GM18867 (cell line): ENCODE data around the gene RMI2.
A peak's percentile ranks its signal among the peaks of the same experiment; 100 is the strongest.
"Not testable (repeated sequence)": the region's sequence is repeated elsewhere in the genome, so short reads cannot be mapped to it uniquely, and the experiment has no call there.

Source experiments
- ATAC-seq: cut with Tn5 transposase; IDR thresholded peaks from one replicate; pipeline ENCODE4 v1.9.1; 2021; ENCODE audit warnings: mild to moderate bottlenecking, moderate library complexity; ENCODE audit not compliant: unreplicated experiment

Gene RMI2

DNA sequence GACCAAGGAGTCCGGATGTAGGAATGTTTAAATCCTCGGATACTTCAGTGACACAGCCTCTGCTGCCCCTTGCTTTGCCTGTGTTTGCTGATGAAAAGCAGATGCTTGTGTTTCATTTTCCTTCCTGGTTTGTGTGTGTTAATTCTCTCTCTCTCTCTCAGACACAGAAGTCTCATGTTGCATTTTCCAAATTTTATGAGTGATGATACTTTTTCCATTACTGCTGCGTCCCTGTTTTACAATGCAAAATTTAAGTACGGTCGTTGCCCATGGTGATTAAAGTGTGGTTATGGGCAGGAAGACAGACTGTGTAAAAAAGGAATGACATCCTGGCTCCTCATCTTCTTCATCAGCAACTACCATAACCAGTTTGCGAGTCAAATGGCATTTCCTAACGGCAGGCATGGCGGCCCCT is 5.7 kb downstream of the RMI2 start:
- no peak for ATAC-seq

DNA sequence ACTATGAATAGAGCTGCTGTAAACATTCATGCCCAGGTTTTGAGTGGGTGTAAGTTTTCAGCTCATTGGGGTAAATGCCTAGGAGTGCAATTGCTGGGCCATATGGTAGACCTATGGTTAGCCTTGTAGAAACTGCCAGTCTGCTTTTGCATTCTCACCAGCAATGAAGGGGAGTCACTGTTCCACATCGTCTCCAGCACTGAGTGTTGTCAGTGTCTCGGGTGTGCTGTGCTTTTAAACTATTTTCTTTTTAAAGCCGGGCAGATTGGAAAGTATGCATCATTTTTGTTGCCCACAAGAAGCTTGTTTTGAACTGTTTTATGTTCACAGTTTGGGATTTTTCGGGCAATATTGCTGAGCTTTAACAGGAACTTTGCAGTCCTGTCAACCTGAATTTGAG is 7.9 kb downstream of the RMI2 start:
- ATAC-seq, result no peak

DNA sequence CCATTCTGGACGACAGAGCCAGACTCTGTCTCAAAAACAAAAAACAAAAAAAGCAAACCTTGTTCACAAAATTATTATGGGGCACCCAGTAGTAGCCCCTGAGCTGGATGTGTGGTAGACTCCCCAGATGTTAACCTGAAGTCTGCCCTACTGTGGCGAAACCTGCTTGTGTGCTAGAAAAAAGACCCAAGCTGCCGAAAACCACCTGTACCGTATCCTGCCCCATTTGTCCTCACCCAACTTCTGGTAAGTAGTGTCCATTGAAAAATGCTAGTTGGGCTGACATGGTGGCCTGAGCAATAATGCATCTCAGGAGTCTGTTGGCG is 9.1 kb downstream of the RMI2 start:
- ATAC-seq, result peak; percentile 52

DNA sequence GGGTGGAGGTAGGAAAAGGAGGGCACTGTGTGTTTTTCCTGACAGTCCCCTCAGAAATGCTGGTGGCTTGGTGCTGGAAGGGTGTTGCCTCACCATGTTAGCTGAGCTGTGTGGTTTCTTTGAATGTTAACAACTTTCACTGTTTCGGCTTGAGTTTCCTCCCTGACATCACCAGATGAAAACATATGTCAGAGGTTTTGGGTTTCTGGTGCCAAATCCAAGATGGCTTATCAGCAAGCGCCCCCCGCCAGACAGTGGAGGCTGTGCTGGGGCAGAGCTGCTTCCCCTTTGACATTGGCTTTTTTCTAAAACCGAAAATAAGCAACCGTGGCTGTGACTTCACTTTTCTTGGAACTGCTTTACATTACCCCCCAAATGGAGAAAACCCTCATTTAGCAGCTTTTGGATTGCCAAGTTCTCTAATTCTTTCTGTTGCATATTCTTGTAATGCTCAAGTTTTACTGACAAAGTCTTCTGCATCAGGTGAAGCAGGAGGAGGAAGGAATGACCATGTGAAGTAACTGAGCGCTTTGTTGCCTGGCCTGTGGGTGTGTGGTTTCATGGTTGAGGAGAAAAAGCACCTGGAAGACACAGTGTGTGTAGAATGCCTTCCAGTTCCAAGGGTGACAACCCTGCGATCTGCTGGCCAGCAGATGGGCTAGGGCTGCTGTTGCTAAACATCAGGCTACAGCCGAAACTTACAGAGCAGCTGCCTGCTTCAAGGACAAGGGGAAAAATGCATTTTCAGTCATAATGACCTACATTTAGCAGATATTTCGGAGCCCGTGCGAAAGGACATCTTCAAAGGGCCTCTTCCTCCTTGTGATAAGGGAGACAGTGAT is 9.7 kb downstream of the RMI2 start:
- peak; percentile 63 for ATAC-seq

DNA sequence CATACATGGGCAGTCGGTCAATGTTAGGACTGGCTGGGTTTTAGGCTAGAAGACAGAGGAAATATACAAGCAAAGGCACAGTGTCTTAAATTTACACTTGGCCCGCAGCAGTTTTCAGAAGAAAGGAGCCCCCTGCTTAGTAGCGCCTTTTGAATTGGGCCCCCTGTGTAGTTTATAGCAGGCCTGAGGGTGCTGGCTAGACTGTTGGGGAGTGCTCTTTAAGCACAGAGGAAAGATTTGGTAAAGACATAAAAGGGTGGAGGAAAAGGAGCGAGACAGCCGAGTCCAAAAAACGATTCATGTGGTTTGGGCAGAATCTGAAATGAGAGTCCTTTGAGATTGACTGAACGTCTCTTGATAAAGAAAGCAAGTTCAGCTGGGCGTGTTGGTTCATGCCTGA is 10.6 kb downstream of the RMI2 start:
- ATAC-seq, result no peak

DNA sequence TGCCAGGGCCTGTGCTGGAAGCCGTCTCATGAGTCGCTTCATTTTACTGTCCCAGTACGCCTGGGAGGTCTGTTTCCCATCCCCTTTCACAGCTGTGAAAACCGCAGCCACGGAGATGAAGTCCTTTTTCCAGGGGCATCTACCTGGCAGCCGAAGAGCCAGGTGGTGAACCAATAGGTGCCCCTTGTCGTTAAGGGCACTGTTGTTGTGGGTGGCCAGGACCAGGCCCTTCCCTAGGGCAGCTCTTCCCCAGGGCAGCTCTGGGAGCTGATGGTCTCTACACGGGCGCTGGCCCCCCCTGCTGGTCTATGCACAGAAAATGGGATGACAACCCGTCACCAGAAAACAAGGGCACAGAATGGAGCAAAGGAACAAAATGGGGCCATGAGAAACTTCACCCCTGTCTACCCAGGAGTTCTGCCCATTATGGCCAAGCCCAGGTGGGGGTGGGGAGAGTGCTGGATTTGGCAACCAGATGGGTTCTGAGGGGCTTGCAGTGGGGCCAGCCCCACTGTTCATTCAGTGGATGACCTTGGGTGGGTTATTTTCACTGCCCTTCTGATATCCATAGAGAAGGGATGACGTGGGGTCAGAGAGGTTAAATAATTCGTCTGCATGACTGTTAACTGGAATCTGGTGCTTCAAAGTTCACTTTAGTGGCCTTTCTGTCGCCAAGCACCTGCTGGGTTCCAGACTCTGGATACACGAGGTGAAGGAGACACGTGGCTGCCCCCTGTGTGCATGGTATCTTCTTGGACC is 11.5 kb downstream of the RMI2 start:
- no peak for ATAC-seq

DNA sequence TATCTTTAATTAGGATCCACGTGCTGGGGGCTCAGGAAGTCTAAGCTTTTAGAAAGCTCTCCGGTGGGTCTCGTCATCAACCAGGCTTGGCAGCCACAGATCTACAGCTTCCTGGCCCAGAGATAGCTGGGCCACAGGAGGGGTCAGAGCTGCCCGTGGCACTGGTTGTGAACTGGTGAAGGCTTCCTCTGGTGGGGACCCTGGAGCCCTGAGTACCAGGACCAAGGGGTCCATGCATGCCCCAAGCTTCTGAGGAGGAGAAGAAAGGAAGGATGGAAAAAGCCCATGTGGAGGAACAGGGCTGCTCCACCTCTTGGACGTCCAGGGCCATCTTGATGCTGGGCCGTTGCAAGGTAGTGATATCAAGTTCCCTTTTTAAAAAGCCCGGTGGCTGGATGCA is 13.3 kb downstream of the RMI2 start:
- no peak for ATAC-seq

DNA sequence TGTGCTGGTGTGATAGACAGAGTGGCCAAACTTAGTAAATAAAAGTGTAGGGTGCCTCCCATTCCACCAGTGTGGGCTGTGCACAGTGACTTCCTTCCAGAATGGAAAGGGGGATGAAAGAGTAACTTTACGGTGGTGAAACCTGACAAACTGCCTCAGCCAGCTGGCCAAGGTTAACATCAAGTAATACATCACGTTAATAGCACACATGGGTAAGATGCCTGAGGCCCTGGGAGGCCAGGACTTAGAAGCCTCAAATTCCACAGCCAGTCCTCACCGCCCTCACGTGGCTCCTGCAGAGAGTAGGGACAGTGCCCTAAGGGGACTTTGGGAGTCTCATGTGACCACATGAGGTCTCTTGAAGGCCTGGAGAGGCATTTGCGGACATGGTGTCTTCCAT is 14.1 kb downstream of the RMI2 start:
- ATAC-seq, result no peak

DNA sequence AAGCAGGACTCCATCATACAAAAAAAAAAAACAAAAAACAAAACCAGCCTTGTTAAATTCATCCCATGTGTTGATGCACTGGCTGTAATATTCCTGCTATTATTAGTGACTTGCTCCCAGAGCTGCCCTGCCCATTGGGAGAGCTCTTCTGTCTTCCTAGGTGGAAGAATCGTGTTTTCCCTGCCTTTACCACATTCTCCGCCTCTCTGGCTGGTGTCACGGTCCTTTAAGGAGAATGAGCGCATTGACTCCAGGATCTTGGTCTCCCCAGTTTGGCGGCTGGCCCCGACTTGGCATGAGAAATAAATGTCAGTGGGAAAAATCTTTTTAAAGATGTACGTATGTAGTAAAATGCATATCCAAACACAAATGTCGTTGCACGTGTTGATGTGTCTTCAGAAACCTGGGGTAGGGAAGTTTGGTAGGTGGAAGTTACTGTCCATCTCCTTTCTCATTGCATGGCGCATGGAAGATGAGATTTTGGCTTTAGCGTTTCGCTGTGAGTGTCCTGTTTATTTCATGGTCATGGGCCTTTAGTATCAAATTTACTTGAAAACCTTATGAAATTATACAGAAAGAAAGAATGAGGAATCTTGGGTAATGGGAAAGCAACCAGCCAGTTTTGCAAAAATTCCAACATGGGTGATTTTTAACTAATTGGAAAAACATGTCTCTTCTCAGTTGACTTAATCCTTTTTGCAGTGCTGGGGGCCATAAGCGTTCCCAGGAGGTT is 15.5 kb downstream of the RMI2 start:
- no peak for ATAC-seq

DNA sequence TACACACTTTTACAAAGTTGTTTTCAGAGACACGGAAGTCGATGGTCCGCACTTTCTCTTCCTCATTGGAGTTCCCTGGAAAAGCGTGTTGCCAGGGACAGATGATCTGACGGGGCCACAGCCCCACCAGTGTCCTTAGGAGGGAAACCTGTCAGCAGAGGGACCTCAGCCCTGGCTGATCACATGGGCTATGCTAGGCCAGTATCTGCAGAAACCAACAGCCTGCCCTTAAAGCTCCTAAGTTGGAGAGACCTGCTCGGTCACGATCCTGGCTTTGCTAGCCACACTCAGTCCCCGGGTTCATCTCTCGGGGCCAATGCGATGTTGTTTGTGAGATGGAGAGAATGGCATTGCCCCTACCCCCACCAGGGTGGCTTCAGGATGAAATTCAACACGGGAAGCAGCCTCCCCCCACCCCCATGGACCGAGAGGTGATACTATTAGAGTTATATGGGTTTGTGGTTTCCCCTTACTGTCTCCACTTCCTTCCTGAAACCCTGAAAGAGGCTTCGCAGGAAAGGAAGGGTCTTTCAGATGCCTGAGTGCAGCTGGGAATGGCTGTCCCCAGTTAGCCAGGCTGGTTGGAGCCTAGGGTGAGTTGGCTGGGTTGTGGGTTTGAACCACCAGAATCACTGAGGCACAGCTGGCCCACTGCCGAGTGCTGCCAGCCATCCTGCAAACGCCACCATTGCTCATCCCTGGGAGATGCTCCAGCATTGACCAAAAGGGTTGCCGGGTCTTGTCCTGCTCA is 16.6 kb downstream of the RMI2 start:
- no peak for ATAC-seq

DNA sequence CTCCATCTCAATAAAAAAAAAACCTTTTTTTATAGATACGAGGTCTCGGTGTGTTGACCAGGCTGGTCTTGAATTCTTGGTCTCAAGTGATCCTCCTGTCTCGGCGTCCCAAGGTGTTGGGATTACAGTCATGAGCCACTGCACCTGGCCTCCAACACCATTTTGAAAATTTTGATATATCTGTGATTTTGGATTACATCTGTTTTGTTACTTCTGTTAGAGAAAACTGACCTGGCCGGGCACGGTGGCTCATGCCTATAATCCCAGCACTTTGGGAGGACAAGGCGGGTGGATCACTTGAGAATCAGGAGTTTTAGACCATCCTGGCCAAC is 18.6 kb downstream of the RMI2 start:
- no peak for ATAC-seq

DNA sequence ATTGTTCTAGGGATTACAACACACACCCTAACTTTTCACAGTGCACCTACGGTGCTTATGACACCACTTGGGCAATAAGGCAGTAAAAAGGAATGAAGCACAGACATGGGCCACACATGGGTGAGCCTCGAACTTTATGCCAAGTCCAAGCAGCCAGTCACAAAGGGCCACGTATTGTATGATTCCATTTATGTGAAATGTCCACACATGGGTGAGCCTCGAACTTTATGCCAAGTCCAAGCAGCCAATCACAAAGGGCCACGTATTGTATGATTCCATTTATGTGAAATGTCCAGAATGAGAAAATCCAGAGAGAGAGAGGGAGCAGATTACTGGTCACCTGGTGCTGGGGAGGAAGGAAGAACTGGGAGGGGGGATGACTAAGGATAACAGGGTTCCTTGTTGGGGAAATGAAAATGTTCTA is 22.2 kb downstream of the RMI2 start:
- ATAC-seq, result no peak

DNA sequence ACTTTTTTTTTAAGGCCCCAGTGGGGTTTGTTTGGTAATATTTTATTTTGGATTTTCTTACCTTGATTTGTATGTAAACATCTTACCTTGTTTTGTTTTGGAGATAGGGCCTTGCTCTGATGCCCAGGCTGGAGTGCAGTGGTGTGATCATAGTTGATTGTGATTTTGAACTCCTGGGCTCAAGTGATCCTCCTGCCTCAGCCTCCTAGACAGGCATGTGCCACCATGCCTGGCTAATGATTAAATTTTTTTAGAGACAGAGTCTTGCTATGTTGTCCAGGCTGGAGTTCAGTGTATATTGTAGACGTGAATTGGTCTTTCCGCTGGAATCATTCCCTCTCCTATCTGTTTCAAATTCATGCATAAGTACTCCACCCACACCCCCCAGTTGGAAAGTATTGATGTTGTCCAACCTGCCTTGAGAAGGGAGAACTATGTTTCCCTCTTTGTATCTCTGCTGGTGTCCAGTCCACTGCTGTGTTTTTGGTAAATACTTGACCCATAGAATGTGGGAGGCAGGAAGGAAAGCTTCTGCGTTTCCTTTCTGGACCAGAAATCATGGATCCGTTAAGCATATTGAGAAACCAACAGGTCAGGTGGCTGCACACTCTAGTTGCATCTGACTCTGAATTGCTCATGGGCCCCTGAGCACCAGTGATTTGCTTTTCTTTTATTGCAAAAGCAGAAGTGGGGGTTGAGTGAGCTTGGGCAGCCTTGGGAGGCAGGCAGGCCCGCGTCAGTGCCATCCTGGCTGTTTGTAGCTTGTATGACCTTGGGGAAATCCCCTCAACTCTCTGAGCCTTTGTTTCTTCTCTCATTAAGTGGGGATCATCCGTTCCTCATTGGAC is 25.0 kb downstream of the RMI2 start:
- peak; percentile 50 for ATAC-seq

DNA sequence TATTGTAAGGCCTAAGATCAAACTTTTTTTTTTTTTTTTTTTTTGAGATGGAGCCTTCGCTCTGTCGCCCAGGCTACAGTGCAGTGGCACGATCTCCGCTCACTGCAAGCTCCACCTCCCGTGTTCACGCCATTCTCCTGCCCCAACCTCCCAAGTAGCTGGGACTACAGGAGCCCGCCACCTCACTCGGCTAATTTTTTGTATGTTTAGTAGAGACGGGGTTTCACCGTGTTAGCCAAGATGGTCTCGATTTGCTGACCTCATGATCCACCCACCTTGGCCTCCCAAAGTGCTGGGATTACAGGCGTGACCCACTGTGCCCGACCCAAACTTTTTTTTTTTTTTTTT is 25.6 kb downstream of the RMI2 start:
- not testable (repeated sequence) for ATAC-seq

DNA sequence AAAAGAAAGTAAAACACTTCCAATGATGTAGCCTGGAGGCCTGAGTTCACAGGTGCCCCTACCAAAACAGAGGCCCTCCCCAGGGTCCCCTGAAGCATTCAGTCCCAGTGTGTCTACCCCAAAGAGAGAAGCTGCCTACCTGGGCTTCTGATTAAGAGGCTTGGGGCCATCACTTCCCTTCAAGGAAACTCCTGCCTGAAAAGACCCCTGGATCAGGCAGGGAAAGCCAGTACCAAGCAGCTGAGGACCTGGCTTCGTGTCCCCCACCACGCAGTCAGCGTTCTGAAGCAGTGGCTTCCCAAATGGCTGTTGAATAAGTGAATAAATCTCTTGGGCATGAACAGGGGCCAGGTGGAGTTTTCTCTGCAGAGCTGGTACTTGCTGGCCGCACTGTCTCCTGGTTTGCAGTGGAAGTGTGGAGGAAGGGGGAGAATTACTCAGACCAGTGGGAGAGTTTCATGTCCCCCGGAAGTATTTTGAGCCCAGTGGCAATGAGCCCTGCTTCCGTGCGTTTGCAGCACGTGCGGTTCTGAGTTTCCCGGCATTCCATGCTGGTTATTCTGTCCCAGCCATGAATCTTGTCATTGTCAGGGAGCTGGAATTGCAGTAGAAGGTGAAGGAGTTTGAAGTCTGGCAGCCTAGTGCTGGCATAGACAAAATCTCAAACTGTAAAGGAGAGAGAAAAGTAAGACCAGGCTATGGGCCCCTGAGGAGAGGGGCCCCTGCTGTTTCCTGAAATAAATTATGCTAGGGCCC is 27.0 kb downstream of the RMI2 start:
- ATAC-seq, result no peak

DNA sequence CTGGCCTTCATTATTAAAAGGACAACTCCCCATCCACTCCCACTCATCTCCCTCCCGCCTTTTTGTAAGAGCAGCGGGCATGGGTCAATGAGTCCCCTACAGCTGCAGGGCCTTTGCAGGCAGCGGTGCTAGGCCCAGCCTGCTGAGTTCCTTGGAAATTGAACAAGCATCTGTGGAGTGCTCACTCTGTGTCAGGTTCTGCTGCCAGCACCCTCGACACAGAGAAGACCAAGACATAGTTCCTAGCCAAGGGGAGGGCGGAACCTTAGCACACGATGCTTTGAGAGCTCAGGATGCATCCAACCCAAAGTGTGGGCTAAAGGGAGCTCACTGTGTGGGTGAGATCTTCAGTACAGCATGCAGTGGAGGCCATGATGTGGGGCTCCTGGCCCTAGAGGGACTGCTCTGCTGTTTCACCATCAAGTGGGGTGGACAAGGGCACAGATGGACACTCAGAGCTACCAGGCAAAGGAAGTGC is 27.6 kb downstream of the RMI2 start:
- no peak for ATAC-seq

DNA sequence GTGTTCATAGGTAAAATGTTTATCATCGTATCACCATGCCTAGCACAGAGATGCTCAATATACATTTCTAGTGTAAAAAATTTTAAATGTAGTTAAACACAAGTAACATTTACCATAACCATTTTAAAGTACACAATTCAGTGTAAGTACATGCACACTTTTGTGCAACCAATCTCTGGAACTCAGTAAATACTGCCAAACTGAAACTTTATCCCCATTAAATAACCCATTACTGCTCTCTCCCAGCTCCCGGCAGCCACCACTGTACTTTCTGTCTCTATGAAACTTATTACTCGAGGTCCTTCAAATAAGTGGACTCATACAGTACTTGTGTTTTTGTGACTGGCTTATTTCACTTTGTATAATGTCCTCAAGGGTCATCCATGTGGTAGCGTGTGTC is 29.0 kb downstream of the RMI2 start:
- ATAC-seq, result no peak

DNA sequence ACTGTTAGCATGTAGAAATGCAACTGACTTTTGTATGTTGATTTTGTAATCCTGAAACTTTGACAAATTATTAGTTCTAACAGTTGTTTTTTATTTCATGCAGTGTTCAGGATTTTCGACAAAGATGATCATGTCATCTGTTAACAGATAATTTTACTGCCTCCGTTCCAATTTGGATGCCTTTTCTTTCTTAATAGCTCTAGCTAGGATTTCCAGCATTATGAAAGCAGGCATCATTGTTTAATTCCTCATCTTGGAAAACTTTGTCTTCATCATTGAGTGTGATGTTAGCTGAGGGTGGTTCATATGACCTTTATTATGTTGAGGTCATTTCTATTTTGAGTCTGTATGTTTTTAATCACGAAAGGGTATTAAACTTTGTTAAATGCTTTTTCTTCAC is 31.9 kb downstream of the RMI2 start:
- no peak for ATAC-seq

DNA sequence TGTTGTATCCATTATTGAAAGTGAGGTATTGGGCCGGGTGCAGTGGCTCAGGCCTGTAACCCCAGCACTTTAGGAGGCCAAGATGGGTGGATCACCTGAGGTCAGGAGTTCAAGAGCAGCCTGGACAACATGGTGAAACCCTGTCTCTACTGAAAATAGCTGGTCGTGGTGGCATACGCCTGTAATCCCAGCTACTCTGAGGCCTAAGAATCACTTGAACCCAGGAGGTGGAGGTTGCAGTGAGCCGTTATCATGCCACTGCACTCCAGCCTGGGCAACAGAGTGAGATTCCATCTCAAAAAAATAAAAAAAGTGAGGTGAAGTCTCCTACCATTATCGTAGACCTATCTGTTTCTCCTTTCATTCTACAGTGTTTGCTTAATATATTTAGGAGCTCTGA is 33.7 kb downstream of the RMI2 start:
- not testable (repeated sequence) for ATAC-seq

DNA sequence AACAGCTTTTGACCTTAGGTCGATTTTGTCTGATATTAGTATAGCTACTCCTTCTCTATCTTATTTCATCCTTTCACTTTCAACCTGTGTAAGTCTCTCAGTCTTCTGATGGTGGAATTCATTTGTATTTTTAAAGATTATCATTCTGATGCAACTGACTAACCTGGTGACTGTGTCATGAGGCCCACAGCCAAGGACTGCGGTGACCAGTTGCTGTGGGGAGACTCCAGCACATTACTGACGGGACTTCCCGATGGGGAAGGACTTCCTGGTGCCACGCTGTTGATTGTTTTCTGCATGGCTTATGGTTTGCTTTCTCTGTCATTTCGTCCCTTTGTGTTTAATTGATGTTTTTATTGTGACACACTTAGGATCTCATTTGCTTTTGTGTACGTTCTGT is 34.2 kb downstream of the RMI2 start:
- peak; percentile 54 for ATAC-seq
